OCI-LY7 (cell line): Measurements from ENCODE around the gene TBC1D28. TPM values are rescaled to one million over a fixed set of nuclear protein-coding genes. Genes with fewer than 3 reads are reported as not detected.
"Not testable (repeated sequence)": the region's sequence is repeated elsewhere in the genome, so short reads cannot be mapped to it uniquely, and the experiment has no call there.

Source experiments
- BruUV-seq: library from RNA; stranded (reverse); fragments of 400-500 nt; replicated peaks from 2 replicates; lab custom pipeline; 2021; lab: Mats Ljungman, UMichigan
- CTCF ChIA-PET: fragments of 300-600 bp; sonication (Branson Sonifier 250); formaldehyde crosslinking; loops from one replicate; lab custom pipeline; 2022; ENCODE audit warnings: antibody characterized with exemption; ENCODE audit not compliant: unreplicated experiment; lab: Charles Lee
- POLR2A ChIA-PET: fragments of 300-600 bp; sonication (Branson Sonifier 250); formaldehyde crosslinking; loops from one replicate; lab custom pipeline; 2022; ENCODE audit warnings: antibody characterized with exemption; lab: Charles Lee
- DNase-seq: peaks from one replicate; pipeline ENCODE4 v3.0.0-alpha.2; 2015; ENCODE audit warnings: low spot score
- H2AFZ ChIP-seq: fragments of 200-600 bp; sonication (generic), shearing (Covaris generic); 2 replicates; pipeline ENCODE4 v1.6.1; 2014; ENCODE audit warnings: mild to moderate bottlenecking, antibody characterized with exemption, low read length, moderate library complexity
- H3K27ac ChIP-seq: fragments of 200-600 bp; sonication (generic); 2 replicates; pipeline ENCODE4 v1.5.1; 2014; ENCODE audit warnings: mixed run types, low read depth, mild to moderate bottlenecking, moderate library complexity, low read length, inconsistent platforms; ENCODE audit not compliant: poor library complexity, severe bottlenecking
- H3K36me3 ChIP-seq: fragments of 200-600 bp; sonication (generic); 2 replicates; pipeline ENCODE4 v1.6.1; 2014; ENCODE audit warnings: mild to moderate bottlenecking, antibody characterized with exemption, low read length, moderate library complexity, mixed read lengths; ENCODE audit not compliant: insufficient read depth
- H3K4me1 ChIP-seq: fragments of 200-600 bp; sonication (generic); 2 replicates; pipeline ENCODE4 v1.5.1; 2014; ENCODE audit warnings: mild to moderate bottlenecking, low read length; ENCODE audit not compliant: insufficient read depth, poor library complexity, severe bottlenecking
- H3K4me2 ChIP-seq: fragments of 200-600 bp; sonication (generic); 2 replicates; pipeline ENCODE4 v1.6.1; 2014; ENCODE audit warnings: mild to moderate bottlenecking, low read length
- H3K4me3 ChIP-seq: fragments of 200-600 bp; sonication (generic); 2 replicates; pipeline ENCODE4 v1.5.1; 2014; ENCODE audit warnings: mild to moderate bottlenecking, low read depth, low read length; ENCODE audit not compliant: poor library complexity, severe bottlenecking
- H3K79me2 ChIP-seq: fragments of 200-600 bp; sonication (generic); 2 replicates; pipeline ENCODE4 v1.6.1; 2016; ENCODE audit warnings: low read depth, mild to moderate bottlenecking, low read length, moderate library complexity, mixed read lengths; ENCODE audit not compliant: insufficient read depth
- H3K9me2 ChIP-seq: fragments of 200-600 bp; sonication (generic); 2 replicates; pipeline ENCODE4 v1.6.1; 2016; ENCODE audit warnings: mild to moderate bottlenecking, low read length, mixed read lengths; ENCODE audit not compliant: insufficient read depth
- H3K9me3 ChIP-seq: fragments of 200-600 bp; sonication (generic); 2 replicates; pipeline ENCODE4 v1.6.1; 2014; ENCODE audit warnings: mild to moderate bottlenecking, mixed run types, low read length, mixed read lengths
- H4K20me1 ChIP-seq: fragments of 200-600 bp; sonication (generic); 2 replicates; pipeline ENCODE4 v1.6.1; 2014; ENCODE audit warnings: mild to moderate bottlenecking, antibody characterized with exemption, low read length, moderate library complexity, mixed read lengths; ENCODE audit not compliant: insufficient read depth
- intact Hi-C: fragments of 100-400 bp; cut with micrococcal nuclease; formaldehyde crosslinking; loops from one replicate; pipeline ENCODE4 v1.10.0; 2022; ENCODE audit not compliant: unreplicated experiment
- total RNA-seq, 2 experiments: library from RNA; depleted of rRNA in 1 of 2; stranded (reverse); fragments of >200 nt in 1 of 2; shearing (Covaris generic) in 1 of 2; gene quantifications; 2 replicates each; pipeline ENCODE4 v1.2.3, GENCODE V29; 2014 to 2022

TBC1D28 gene
- total RNA-seq, 2 experiments from 2014 or later = not detected

GRCh38 chr17:18638357-18638756, 5.8 kb downstream of the TBC1D28 start:
- H3K4me2 ChIP-seq, BruUV-seq, H4K20me1 ChIP-seq: not testable (repeated sequence)

GRCh38 chr17:18636237-18636636, 8.0 kb downstream of the TBC1D28 start:
- CTCF ChIA-PET, POLR2A ChIA-PET: not testable (repeated sequence)

More at GRCh38 chr17:18638357-18638756, 5.8 kb downstream of the TBC1D28 start:
- intact Hi-C loops, H3K9me3 ChIP-seq, H2AFZ ChIP-seq, H3K4me3 ChIP-seq, CTCF ChIA-PET, H3K27ac ChIP-seq, POLR2A ChIA-PET, H3K79me2 ChIP-seq, H3K4me1 ChIP-seq, H3K9me2 ChIP-seq, H3K36me3 ChIP-seq, DNase-seq: not testable (repeated sequence)

GRCh38 chr17:18635773-18636172, 8.4 kb downstream of the TBC1D28 start:
- H2AFZ ChIP-seq, H3K79me2 ChIP-seq, H3K4me1 ChIP-seq, BruUV-seq, H3K36me3 ChIP-seq, H3K4me3 ChIP-seq, H3K4me2 ChIP-seq, H3K9me3 ChIP-seq, H4K20me1 ChIP-seq, CTCF ChIA-PET, POLR2A ChIA-PET, H3K27ac ChIP-seq, H3K9me2 ChIP-seq, DNase-seq, intact Hi-C loops: not testable (repeated sequence)

More at GRCh38 chr17:18636237-18636636, 8.0 kb downstream of the TBC1D28 start:
- H3K4me1 ChIP-seq, H3K4me3 ChIP-seq, H3K9me3 ChIP-seq, intact Hi-C loops, H4K20me1 ChIP-seq, DNase-seq, H3K4me2 ChIP-seq, H3K27ac ChIP-seq, BruUV-seq, H3K9me2 ChIP-seq, H2AFZ ChIP-seq, H3K36me3 ChIP-seq, H3K79me2 ChIP-seq: not testable (repeated sequence)

GRCh38 chr17:18634550-18635263, 9.5 kb downstream of the TBC1D28 start:
- POLR2A ChIA-PET, H3K4me3 ChIP-seq, H3K36me3 ChIP-seq, DNase-seq, H3K79me2 ChIP-seq, intact Hi-C loops, H3K9me3 ChIP-seq, H4K20me1 ChIP-seq, CTCF ChIA-PET, H3K9me2 ChIP-seq, H3K27ac ChIP-seq, H3K4me1 ChIP-seq, BruUV-seq, H2AFZ ChIP-seq, H3K4me2 ChIP-seq: not testable (repeated sequence)
